Esophagus squamous epithelium (tissue), 5 donors: Measurements from ENCODE around the gene POLR2I. TPM values are rescaled to one million over a fixed set of nuclear protein-coding genes. Genes with fewer than 3 reads are reported as not detected.

Experiments
- DNase-seq: peaks from one replicate; lab custom pipeline; 2025; lab: John Stamatoyannopoulos, UW
- H3K27ac ChIP-seq, 4 donors: fragments of 200-600 bp; sonication (generic); one replicate each; pipeline ENCODE4 v1.5.1; 2016 to 2019; ENCODE audit warnings: mild to moderate bottlenecking in 1 of 4
- H3K27me3 ChIP-seq, 4 donors: fragments of 200-600 bp; sonication (generic); 1 replicate in 3 of 4; 2 replicates in 1 of 4; pipeline versions ENCODE4 v1.5.1 to v1.6.0; 2017 to 2021; ENCODE audit warnings: antibody characterized with exemption in 1 of 4
- H3K36me3 ChIP-seq, 3 donors: fragments of 200-600 bp; sonication (generic); one replicate each; pipeline ENCODE4 v1.5.1; 2016 to 2019
- H3K4me1 ChIP-seq, 3 donors: fragments of 200-600 bp; sonication (generic); one replicate each; pipeline ENCODE4 v1.5.1; 2017 to 2019
- H3K4me3 ChIP-seq, 4 donors: fragments of 200-600 bp; sonication (generic); 1 replicate in 3 of 4; 2 replicates in 1 of 4; pipeline ENCODE4 v1.5.1; 2016 to 2019; ENCODE audit warnings: mild to moderate bottlenecking in 2 of 4, moderate library complexity in 1 of 4
- H3K9me3 ChIP-seq, 3 donors: fragments of 200-600 bp; sonication (generic); one replicate each; pipeline ENCODE4 v1.5.1; 2016 to 2019
- CTCF ChIP-seq, 6 experiments: fragments of 450-650 bp in 4 of 6; fragments of 200-600 bp in 2 of 6; sonication (generic) in 2 of 6; IDR thresholded peaks; one replicate each; pipeline ENCODE4 v1.5.1; 2016 to 2019; ENCODE audit warnings: antibody characterized with exemption in 6 of 6, mild to moderate bottlenecking in 4 of 6, moderate library complexity in 4 of 6
- POLR2A ChIP-seq, 4 donors: fragments of 450-650 bp; IDR thresholded peaks; one replicate each; pipeline ENCODE4 v1.6.1; 2017; ENCODE audit warnings: antibody characterized with exemption in 4 of 4, mild to moderate bottlenecking in 4 of 4, moderate library complexity in 3 of 4
- WGBS, 2 donors: methylation state at CpG; one replicate each; pipeline ENCODE4 v1.1.5; 2018; 5-methylcytosine and 5-hydroxymethylcytosine counted together
- intact Hi-C: fragments of 100-400 bp; cut with DNase I; formaldehyde crosslinking; loops from one replicate; pipeline ENCODE4 v1.15.0; 2022
- total RNA-seq, 4 donors: library from RNA; depleted of rRNA; stranded (reverse); fragments of >200 nt; gene quantifications; one replicate each; pipeline ENCODE4 v1.1.0, GENCODE V29; 2016
- donor health status: DM: yes; HTN: yes; CAD: no.

Gene POLR2I
- total RNA-seq, 4 donors from 2014 or later = 41.7 to 58.0 (median 47.6) TPM

GRCh38 chr19:36141039-36141927, 26.6 kb upstream of the POLR2I start:
- WGBS, 2 donors = 40 to 59% methylated on average over 15 to 19 of the region's 42 CpGs
- peak; percentile 59 for DNase-seq
- intact Hi-C loops = no loop called here
- H3K36me3 ChIP-seq = peaks cover 17 to 49% (median 32%) of the 10 kb centered on the region in 3 donors
- H3K27me3 ChIP-seq = no peaks in the 10 kb centered on the region
- TF ChIP-seq CTCF (IDR thresholded peaks at IDR 0.05) (no peak), POLR2A (IDR thresholded peaks at IDR 0.05) (peak in 1 of 4 donors; percentile 75)
- peak overlapping the region; percentile 92 to 99 (median 99) for H3K27ac ChIP-seq
- H3K9me3 ChIP-seq = no peaks in the 10 kb centered on the region
- peak overlapping the region; percentile 68 to 88 (median 82) for H3K4me3 ChIP-seq
- H3K4me1 ChIP-seq = peaks cover 26 to 48% (median 28%) of the 10 kb centered on the region in 3 donors

- H3K36me3 ChIP-seq = peaks cover 9 to 41% (median 24%) of the 10 kb centered on the region in 3 donors
- peak overlapping the region; percentile 68 to 88 (median 82) for H3K4me3 ChIP-seq
- no peak for TF ChIP-seq POLR2A (IDR thresholded peaks at IDR 0.05)
- TF ChIP-seq CTCF (IDR thresholded peaks at IDR 0.05) = no peak
- H3K27ac ChIP-seq = peak overlapping the region; percentile 92 to 99 (median 99)
- peaks cover 26 to 56% (median 32%) of the 10 kb centered on the region in 3 donors for H3K4me1 ChIP-seq
- H3K9me3 ChIP-seq = no peaks in the 10 kb centered on the region
- 2% methylated on average over 9 to 10 of the region's 31 CpGs for WGBS, 2 donors
- DNase-seq = no peak
- no peaks in the 10 kb centered on the region for H3K27me3 ChIP-seq
- intact Hi-C loops = no loop called here
Observed at GRCh38 chr19:36140304-36141038, 25.8 kb upstream of the POLR2I start.

GRCh38 chr19:36139473-36140303, 25.0 kb upstream of the POLR2I start, which contains the start of gene CAPNS1:
Gene CAPNS1, plus strand, starts transcription at chr19:36140066. Its CDS starts 946 bp downstream, at chr19:36141012.
- no peaks in the 10 kb centered on the region for H3K9me3 ChIP-seq
- TF ChIP-seq POLR2A (IDR thresholded peaks at IDR 0.05) (peak in 3 of 4 donors; percentile 96 to 98 (median 97)), CTCF (IDR thresholded peaks at IDR 0.05) (peak in 4 of 6 experiments; percentile 9 to 24 (median 22))
- WGBS, 2 donors = 0% methylated on average over 7 to 20 of the region's 75 CpGs
- H3K4me1 ChIP-seq = peaks cover 26 to 64% (median 32%) of the 10 kb centered on the region in 3 donors
- intact Hi-C loops = no loop called here
- no peaks in the 10 kb centered on the region for H3K27me3 ChIP-seq
- peak; percentile 62 for DNase-seq
- H3K4me3 ChIP-seq = peak within 1 kb of the TSS; percentile 68 to 88 (median 82)
- peak within 1 kb of the TSS; percentile 92 to 99 (median 99) for H3K27ac ChIP-seq
- H3K36me3 ChIP-seq = peaks cover 9 to 33% (median 19%) of the 10 kb centered on the region in 3 donors

- 35 to 48% methylated on average over 7 of the region's 7 CpGs for WGBS, 2 donors
- Histone ChIP-seq H3K27ac (peak overlapping the region; percentile 92 to 99 (median 99)), H3K9me3 (no peaks in the 10 kb centered on the region), H3K27me3 (no peaks in the 10 kb centered on the region), H3K36me3 (peaks cover 9 to 27% (median 14%) of the 10 kb centered on the region in 3 donors), H3K4me3 (peak overlapping the region; percentile 68 to 88 (median 82)), H3K4me1 (peaks cover 26 to 65% (median 32%) of the 10 kb centered on the region in 3 donors)
- DNase-seq = no peak
- intact Hi-C loops = no loop called here
- TF ChIP-seq CTCF (IDR thresholded peaks at IDR 0.05) (no peak), POLR2A (IDR thresholded peaks at IDR 0.05) (no peak)
Observed at GRCh38 chr19:36139120-36139472, 24.4 kb upstream of the POLR2I start.
